ENCODE measurements around the gene SLC1A2. TPM values are rescaled to one million over a fixed set of nuclear protein-coding genes. Genes with fewer than 3 reads are reported as not detected.
A peak's percentile ranks its signal among the peaks of the same experiment; 100 is the strongest.

The SLC1A2 gene
- total RNA-seq, result 0.98 TPM

DNA sequence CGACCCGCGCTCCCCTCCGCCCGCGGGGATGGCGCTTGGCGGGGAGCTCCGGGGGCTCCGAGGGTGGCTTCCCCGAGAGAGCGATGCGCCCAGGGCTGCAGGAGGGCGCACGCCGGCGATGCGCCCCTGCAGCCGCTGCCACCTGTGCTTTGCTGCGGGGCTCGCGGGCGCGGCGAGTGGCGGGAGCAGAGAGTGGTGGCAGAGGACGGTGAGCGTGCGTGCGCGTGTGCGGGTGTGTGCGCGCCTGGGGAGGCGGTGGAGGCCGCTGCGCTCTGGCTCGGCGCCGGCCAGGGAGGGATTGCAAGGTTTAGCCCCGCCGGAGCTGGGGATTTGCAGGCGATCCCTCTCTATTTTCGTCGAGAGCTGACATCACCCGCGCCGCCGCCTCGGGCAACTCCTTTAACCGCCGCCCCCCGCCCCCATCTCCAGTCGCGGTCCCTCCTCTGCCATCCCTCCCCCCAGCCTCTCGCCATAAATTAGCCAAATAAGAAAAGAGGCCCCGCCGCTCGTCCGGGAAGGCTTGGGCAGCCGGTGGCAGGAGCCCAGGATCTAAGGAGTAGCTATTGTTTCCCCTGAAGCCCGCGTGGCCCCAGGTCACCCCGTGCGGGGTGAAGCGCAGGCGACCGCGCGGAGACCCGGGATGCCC, at the start of gene SLC1A2:
TSS of gene SLC1A2 (minus strand) at position 375 of the 646 bp plus-strand sequence. CDS start 592 bp downstream, outside the sequence.
- ATAC-seq (peak; percentile 25), DNase-seq (ENCODE audit: low spot score) (no peak)
- intact Hi-C loops (cut with DNase I), result no loop called here

DNA sequence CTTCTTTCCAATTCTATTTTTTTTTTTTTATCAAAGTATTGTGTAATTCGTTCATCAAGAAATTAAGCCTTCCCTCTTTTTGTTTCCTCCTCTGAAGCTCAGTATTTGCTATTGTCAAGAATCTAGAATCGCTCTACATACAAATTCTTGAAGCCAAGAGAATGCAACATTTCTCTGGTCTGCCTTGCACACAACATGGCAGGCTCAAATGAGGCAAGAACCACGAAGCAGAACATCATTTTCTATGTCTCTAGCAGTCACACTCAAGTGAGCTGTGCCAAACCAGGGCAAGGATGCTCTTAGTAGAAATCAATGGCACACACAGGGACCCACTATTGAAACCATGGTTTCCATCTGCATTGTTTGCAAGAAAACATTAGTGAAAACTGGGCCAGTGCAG, 46.7 kb upstream of the SLC1A2 start:
- intact Hi-C loops (cut with DNase I), result no loop called here
- ATAC-seq (no peak), DNase-seq (ENCODE audit: low spot score) (no peak)

DNA sequence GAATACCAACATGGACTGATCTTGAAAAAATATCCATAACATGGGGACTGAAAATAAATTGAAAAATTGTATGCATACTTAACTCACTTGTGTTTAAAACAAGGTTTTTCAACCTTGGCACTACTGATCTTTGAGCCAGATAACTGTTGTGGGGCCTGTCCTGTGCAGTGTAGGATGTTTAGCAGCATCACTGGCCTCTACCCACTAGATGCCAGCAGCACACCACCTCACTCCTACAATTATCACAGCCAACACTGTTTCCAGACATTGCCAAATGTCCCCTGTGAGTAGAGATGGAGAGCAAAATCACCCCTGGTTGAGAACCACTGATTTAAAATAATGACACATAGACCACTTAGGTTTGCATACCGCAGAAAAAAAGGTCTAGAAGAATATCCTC, 45.0 kb upstream of the SLC1A2 start:
- DNase-seq (ENCODE audit: low spot score) (no peak), ATAC-seq (no peak)
- intact Hi-C loops (cut with DNase I), result no loop called here

DNA sequence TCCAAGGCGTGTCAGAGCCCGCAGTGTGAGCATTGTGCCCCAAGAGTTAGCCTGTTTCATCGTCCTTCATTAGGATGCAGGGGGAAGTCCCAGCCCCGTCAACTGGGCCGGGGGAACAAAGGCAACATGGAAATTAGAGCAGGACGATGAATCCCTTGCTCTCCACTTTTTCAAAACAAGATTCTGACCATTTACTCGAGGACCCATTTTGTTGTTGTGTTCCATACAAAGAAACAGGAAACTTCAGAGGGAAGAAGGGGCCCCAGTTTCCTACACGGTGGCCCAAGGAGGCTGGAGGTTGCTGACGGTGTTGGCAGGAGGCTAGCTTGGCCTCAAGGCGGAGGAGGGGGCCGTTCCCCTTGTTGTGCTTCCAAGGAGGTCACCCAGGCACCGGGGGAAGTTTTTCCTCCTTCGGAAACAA, 44.0 kb upstream of the SLC1A2 start:
- DNase-seq (ENCODE audit: low spot score), result no peak
- no peak for ATAC-seq
- intact Hi-C loops (cut with DNase I), result no loop called here

DNA sequence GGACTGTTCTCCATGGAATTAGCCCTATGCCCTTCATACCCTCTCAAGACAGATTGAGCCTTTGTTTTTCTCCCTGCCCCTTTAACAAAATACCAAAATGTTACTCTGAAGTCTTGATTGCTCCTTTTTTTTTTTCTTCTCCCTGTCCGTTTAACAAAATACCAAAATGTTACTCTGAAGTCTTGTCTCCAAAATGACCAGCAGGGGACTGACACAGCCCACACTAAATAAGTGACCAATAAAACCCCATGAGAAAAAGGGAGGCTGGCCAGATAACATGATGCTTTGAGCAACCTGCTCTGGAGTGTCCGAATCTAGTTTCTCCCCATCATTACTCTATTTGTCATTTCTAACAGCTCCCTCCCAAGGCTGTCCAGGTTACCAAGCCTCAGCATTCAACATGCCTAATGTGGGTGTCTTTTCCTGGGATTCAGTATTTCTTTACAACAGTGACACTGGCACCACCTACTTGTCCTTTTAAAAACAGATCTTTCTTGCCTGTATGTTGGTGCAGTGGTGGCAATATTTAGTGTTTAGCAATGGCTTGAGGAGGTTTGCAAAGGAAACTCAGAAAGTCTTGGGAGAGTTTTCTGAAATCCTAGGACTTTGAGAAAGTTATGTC, 42.7 kb upstream of the SLC1A2 start:
- intact Hi-C loops (cut with DNase I), result no loop called here
- no peak for ATAC-seq
- DNase-seq (ENCODE audit: low spot score), result no peak

DNA sequence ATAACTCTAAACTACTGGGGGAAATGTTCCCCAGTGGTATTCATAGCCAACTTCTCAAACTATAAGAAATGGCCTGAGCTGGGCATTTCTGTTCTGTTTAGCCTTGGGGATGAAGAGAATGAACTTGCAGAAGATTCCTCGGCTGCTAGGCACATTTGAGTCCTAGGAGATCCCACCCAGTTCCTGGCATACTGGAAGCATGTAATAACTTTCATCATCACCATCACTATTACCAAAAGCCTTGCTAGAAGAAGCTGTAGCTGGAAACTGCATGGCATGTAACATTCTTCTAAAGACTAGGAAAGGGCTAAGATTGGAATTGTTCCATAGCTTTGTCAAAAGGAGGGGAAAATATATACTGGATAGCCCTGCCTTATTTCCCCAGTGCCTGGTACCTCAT, 40.1 kb upstream of the SLC1A2 start:
- no peak for DNase-seq (ENCODE audit: low spot score)
- intact Hi-C loops (cut with DNase I), result no loop called here
- no peak for ATAC-seq

DNA sequence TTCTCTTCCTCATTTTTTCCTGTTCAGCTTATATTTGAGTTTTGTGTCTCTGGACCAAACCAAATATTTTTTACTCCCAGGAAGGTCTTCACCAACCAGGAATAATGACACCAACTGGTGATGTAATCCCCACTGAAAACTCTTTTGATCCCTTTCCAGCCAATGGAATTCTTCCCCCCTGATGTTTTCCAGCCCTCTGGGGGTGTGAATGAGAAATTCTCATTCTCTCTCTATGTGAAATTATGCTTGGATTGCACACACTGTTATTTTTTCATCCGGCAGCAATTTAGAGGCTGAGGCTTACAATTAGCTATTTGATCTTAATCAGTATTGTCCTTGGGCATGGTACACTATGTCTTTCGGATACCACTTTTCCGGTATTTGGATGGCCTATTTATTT, 39.5 kb upstream of the SLC1A2 start:
- intact Hi-C loops (cut with DNase I), result no loop called here
- DNase-seq (ENCODE audit: low spot score), result no peak

DNA sequence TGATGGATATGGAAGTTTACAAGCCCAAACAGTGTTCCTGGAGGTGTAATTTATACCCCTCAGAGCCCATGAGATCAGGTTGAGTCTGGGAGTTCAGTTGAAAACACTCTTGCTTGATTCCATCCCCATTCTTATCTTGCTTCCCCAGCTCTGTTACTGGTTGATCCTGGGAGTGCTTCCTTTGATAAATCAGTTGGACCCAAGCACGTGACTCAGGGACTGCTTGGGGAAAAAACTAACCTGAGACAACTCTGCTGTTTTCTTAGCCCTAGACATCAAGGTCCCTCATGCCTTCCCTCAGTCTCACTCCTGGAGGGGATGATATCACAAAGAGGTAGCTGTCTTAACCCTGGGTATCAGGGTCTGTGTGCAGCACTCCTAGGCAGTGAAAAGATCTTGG, 35.0 kb upstream of the SLC1A2 start:
- ATAC-seq, result no peak
- DNase-seq (ENCODE audit: low spot score), result no peak
- intact Hi-C loops (cut with DNase I), result no loop called here

More for the DNA sequence above, 39.5 kb upstream of the SLC1A2 start:
- peak; percentile 66 for ATAC-seq

DNA sequence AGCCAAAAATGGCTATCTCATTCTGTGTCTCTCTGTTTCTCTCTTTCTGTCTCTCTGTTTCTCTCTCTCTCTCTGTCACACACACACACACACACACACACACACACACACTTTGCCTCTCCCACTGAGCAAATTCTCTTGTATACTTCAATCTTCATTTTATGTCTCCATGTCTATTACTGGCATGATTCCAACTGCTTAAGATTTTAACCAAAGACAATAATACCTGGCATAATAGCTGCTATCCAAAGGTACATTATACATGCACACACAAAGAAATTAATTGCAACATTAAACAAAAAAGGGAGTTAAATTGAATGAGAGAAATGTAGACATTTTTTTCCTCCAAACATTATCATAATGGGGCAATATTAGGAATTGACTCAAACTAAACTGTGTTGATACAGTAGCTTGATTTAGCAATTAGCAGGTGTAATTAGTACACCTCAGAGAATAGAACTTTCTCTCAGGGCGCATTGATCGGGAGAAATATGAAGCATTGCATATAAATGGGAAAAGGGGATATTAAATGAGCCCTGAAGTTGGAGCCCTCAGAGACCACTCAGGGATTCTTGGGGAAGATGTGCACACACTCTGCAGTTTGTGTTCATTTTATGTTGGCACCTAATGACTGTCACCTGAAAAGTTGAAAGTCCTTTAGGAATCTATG, 17.4 kb upstream of the SLC1A2 start:
- no peak for DNase-seq (ENCODE audit: low spot score)
- intact Hi-C loops (cut with DNase I), result no loop called here
- no peak for ATAC-seq

DNA sequence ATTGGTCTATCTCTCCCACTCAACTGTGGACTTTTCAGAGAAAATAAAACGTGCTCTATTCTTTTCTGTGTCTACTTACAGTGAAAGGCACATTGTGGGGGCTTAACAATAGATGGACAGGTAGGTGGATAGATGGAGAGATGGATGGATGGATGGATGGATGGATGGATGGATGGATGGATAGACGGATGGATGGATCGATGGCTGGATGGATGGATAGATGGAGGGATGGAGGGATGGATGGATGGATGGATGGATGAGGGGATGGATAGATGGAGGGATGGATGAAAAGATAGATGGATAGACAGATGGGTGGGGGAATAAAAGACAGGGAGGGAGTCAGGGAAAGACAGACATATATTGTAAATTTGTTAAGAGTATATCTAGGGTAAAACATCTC, 14.2 kb upstream of the SLC1A2 start:
- intact Hi-C loops (cut with DNase I), result no loop called here
- DNase-seq (ENCODE audit: low spot score), result no peak
- no peak for ATAC-seq

DNA sequence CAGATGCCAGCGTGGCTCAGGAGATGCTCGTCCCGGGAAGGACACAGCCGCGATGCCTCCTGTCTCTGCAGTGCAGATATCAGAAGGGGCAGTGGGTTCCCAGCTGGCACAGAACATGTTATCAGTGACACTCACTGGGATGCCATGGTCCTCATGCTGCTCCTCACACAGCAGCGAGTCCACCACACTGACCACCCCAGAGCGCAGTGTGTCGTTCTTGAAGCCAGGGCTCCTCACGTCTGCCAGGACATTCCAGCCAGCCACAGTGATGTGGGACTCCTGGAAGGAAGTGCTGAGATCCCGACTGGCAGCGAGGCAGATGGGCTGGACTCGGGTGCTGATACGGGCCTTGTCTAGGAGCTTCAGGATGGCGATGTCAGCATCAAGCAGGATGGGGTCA, 13.1 kb upstream of the SLC1A2 start:
- ATAC-seq (no peak), DNase-seq (ENCODE audit: low spot score) (no peak)
- intact Hi-C loops (cut with DNase I), result no loop called here

DNA sequence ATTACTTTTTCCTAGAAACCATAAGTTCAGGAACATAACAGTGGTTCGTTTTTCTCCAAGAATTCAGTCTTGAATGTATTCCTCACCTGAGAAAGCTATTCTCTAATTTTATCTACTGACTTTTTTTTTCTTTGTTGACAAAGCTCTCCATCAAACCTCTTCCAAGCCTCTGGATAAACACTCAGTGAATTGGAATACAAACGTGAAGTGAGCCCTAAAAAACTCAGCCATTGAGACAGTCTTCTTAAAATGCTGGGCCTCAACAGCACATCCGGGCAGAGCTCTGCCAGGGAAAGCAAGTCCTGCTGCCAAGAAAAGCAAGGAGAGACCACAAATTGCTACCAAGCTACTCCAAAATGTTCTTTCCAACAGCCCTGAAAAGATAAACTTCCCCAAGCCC, 7.7 kb upstream of the SLC1A2 start:
- peak; percentile 96 for ATAC-seq
- DNase-seq (ENCODE audit: low spot score), result peak; percentile 64
- intact Hi-C loops (cut with DNase I), result loop anchor here (5.0 kb wide), 1 partner anchor 1810 kb away; no protein-coding TSS in a partner anchor

DNA sequence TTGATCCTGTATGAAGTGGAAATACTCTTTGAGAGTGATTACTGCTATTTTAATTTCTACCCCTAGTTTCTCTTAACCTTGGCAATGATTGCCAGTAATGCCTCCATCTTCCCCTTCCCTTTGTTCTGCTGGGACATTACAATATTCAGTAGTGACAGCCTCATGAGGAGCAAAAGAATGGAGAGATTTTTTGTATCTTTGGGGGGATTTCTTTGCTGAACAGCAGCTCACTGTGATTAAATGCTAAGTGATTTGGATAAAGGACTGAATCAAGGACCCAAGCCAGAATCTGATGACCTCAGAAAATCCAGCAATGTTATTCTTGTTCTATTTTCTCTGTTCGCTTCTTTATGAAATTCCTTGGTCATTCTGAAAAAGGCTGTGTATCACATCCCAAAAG, 7.0 kb upstream of the SLC1A2 start:
- DNase-seq (ENCODE audit: low spot score) (no peak), ATAC-seq (peak; percentile 16)
- intact Hi-C loops (cut with DNase I), result loop anchor here (5.0 kb wide), 1 partner anchor 1809 kb away; no protein-coding TSS in a partner anchor

DNA sequence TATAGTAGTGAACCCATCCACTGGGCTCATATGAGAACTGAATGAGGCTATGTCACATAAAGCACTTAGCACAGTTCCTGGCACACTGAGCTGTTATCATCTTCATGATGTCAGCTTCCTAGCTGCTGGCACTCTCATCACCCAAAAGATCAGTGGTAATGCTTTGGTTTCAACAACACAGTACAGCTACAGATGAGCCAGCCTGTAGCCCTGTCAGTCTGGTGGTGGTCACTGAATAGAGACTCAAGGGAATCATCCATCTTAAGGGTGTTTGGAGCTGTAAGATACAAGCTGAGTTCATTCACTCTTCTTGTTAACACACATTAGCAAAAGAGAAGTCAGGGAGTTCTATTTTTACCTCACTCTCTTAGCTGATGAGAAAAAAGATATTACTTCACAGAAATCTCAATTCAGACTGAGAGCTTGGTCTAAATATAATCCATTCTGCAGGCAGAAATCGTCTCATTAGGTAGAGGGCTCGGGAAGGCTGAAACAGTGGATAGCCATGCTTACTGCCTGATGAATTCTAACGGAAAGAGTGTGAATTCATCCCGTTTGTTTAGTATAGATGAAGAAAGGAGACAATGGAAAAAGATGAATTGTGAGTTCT, 6.3 kb upstream of the SLC1A2 start:
- intact Hi-C loops (cut with DNase I), result loop anchor here (5.0 kb wide), 1 partner anchor 1808 kb away; no protein-coding TSS in a partner anchor
- no peak for DNase-seq (ENCODE audit: low spot score)
- no peak for ATAC-seq

DNA sequence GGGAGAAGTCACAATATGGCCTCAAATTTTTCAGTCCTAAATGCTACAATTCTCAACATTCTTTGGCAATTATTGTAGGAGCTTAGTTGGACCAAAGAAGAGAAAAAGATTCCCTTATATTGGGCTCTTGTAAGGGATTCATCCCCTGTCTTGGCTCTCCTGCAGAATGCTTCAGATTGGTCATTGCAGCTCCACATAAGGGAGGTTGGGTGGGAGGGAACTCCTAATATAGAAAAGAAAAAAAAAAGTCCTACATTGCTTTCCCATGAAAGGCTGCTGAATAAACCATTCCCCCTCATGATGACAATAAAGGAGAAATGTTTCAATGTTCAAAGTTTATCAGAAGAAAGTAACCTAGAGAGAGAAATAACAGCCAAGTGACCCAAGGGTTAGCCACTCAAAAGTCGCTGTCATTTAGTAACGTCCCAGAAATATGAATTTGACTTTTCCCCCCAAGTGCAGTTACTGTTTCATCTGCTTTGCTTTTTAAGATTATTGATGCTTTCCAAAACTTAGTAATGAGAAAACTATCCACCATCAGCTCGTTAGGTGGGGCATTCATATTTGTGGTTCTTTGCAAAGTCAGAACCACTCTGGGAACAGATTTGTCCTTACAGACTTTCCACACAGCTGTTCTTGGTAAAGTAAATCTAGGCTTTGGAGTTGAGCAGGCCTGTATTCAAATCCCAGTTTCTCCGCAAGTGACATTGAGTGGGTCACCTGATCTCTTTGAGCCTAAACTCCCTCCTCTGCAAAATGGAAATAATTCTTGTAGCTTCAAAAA, 5.0 kb upstream of the SLC1A2 start:
- ATAC-seq, result no peak
- no peak for DNase-seq (ENCODE audit: low spot score)
- intact Hi-C loops (cut with DNase I), result no loop called here

DNA sequence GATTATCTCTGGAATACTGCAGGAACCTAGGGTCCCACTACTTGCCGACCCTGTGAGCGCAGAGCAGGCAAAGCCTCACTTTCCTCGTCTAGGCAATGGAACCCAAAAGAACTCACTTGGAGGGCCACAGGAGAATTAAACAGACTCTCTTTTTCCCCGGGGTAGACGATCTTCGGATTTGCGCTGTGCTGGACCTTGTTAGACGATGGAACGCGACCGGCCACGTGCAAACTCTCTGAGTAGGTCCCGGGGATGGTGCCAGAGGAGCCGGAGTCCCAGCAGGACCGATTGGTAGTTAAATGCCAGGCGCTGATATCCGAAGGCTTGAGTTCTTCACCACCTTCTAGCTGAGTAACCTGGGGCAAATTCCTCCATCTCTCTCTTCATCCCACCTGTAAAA, 1.0 kb upstream of the SLC1A2 start:
- ATAC-seq, result no peak
- DNase-seq (ENCODE audit: low spot score), result no peak
- intact Hi-C loops (cut with DNase I), result no loop called here

DNA sequence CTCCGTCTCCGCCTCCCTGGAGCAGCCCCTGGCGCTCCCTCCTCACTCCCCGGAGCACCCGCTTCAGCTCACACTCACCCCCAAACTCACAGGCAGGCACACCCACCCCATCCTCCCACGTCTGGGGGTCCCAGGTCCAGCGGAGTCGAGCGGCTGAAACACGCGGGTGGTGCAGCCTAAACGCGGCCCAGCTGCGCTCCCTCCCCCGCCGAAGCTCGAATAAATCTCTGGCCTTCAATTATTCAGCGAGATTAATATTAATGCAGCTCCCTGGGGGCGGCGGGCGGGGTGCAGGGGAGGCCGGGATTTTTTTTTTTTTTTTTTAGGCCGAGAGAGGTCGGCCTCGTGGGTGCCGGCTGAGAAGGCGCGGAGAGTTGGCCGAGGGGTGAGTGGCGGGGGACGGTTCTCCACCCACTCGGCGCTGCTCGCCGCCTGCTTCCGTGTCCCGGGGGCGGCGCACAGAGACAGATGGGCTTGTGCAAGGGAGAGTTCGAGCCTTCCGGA, 524 bp upstream of the SLC1A2 start:
- intact Hi-C loops (cut with DNase I), result no loop called here
- ATAC-seq, result peak; percentile 40
- DNase-seq (ENCODE audit: low spot score), result no peak

DNA sequence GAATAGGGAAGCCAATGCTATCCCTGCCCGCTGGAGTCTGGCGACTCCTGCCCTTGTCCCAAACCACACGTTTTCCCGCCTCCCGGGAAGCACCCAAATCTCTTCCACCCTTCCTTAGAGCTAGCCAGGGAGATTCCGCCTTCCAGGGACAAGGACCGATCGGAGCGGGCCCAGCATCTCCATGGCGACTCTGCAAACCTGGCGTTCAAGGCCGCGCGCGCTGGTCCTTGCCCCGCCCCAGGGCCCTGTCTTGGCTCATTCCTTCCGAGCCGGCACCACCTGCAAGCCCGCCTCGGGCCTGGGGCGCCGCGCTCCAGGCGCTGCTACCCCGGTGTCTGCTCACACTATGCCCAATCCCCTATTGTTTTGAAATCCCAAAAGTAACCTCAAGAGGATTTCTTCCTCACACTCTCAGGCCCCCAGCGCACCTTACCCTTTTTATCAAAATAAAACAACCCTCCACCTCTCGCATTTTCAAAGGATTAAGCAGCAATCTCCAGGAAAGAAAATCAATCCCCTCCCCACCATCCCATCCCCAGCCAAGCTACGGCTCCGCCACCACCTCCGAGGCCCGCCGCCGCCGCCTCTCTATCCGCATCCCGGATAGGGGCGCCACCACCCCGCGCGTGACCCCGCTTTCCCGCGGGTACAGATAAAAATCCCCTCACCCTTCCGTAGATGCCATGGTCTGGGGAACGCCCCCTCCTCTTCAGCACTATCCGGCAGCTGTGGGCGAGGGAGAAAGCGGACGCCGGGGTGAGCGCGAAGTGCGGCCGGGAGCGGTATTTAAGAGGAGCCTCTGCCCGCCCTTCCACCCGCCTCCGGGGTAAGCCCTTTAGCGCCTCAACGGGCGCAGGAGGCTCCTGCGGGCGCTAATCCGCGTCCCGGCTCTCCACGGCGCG, 825 bp downstream of the SLC1A2 start:
- DNase-seq (ENCODE audit: low spot score) (no peak), ATAC-seq (peak; percentile 25)
- intact Hi-C loops (cut with DNase I), result no loop called here
